Neuronal stem cell (in vitro differentiated cells): ENCODE data around the gene UFD1.

Source experiments
- DNase-seq: peaks from one replicate; pipeline ENCODE4 v3.0.0-alpha.2; 2013; ENCODE audit warnings: low spot score
- H2AFZ ChIP-seq: one replicate; pipeline ENCODE4 v1.6.1; 2013; ENCODE audit warnings: mild to moderate bottlenecking, low read length, inconsistent platforms
- H2AK5ac ChIP-seq: 2 replicates; pipeline ENCODE4 v1.6.1; 2013; ENCODE audit warnings: low read depth, mild to moderate bottlenecking, inconsistent platforms, low read length, moderate library complexity, mixed read lengths
- H2BK120ac ChIP-seq: 2 replicates; pipeline ENCODE4 v1.6.1; 2013; ENCODE audit warnings: low read depth, mild to moderate bottlenecking, inconsistent platforms, low read length, moderate library complexity, mixed read lengths
- H2BK12ac ChIP-seq: one replicate; pipeline ENCODE4 v1.6.1; 2013; ENCODE audit warnings: low read length, inconsistent platforms
- H2BK15ac ChIP-seq: 2 replicates; pipeline ENCODE4 v1.6.1; 2013; ENCODE audit warnings: mild to moderate bottlenecking, low read length, inconsistent platforms, mixed read lengths
- H2BK5ac ChIP-seq: one replicate; pipeline ENCODE4 v1.6.1; 2013; ENCODE audit warnings: inconsistent platforms, mild to moderate bottlenecking, low read length, moderate library complexity
- H3K14ac ChIP-seq: one replicate; pipeline ENCODE4 v1.6.1; 2013; ENCODE audit warnings: low read length, inconsistent platforms
- H3K18ac ChIP-seq: 2 replicates; pipeline ENCODE4 v1.6.1; 2013; ENCODE audit warnings: low read length, inconsistent platforms
- H3K23ac ChIP-seq: 2 replicates; pipeline ENCODE4 v1.6.1; 2013; ENCODE audit warnings: low read depth, mild to moderate bottlenecking, mixed read lengths, low read length, inconsistent platforms; ENCODE audit not compliant: poor library complexity
- H3K27ac ChIP-seq: replicated peaks from 3 replicates; pipeline ENCODE4 v1.5.1; 2013; ENCODE audit warnings: low read length, inconsistent platforms
- H3K27me3 ChIP-seq, 3 experiments: 2 replicates each; pipeline ENCODE4 v1.6.1; 2013; ENCODE audit warnings: low read length in 3 of 3, mild to moderate bottlenecking in 2 of 3, inconsistent platforms in 1 of 3, low read depth in 1 of 3, mixed read lengths in 1 of 3, moderate library complexity in 1 of 3; ENCODE audit not compliant: control insufficient read depth in 3 of 3, insufficient read depth in 3 of 3
- H3K36me3 ChIP-seq, 2 donors: replicated peaks in 1 of 2; 2 replicates each; pipeline ENCODE4 v1.6.1; 2013; ENCODE audit warnings: low read length in 2 of 2; ENCODE audit not compliant: control insufficient read depth in 2 of 2, insufficient read depth in 2 of 2
- H3K4ac ChIP-seq: 2 replicates; pipeline ENCODE4 v1.6.1; 2013; ENCODE audit warnings: inconsistent platforms, mild to moderate bottlenecking, low read length, moderate library complexity
- H3K4me1 ChIP-seq, 2 donors: 1 replicate in 1 of 2; 2 replicates in 1 of 2; pipeline ENCODE4 v1.6.1; 2013; ENCODE audit warnings: low read length in 2 of 2, low read depth in 1 of 2; ENCODE audit not compliant: control insufficient read depth in 2 of 2, insufficient read depth in 1 of 2
- H3K4me2 ChIP-seq: one replicate; pipeline ENCODE4 v1.6.1; 2013; ENCODE audit warnings: mild to moderate bottlenecking, low read length, inconsistent platforms; ENCODE audit not compliant: insufficient read depth, poor library complexity, severe bottlenecking
- H3K4me3 ChIP-seq, 2 donors: 2 replicates each; pipeline ENCODE4 v1.5.1; 2013; ENCODE audit warnings: low read length in 2 of 2, mild to moderate bottlenecking in 2 of 2, inconsistent platforms in 1 of 2, moderate library complexity in 1 of 2
- H3K79me1 ChIP-seq: one replicate; pipeline ENCODE4 v1.6.1; 2013; ENCODE audit warnings: low read depth, mild to moderate bottlenecking, inconsistent platforms, low read length, moderate library complexity
- H3K9ac ChIP-seq: one replicate; pipeline ENCODE4 v1.6.1; 2013; ENCODE audit warnings: mild to moderate bottlenecking, low read depth, low read length, inconsistent platforms; ENCODE audit not compliant: poor library complexity
- H3K9me3 ChIP-seq, 2 donors: replicated peaks in 1 of 2; 2 replicates each; pipeline versions ENCODE3 to v1.6.1; 2013; ENCODE audit warnings: low read length in 2 of 2, mild to moderate bottlenecking in 2 of 2, inconsistent platforms in 1 of 2, low read depth in 1 of 2, mixed read lengths in 1 of 2, moderate library complexity in 1 of 2; ENCODE audit not compliant: control insufficient read depth in 2 of 2, insufficient read depth in 1 of 2
- H4K8ac ChIP-seq: one replicate; pipeline ENCODE4 v1.6.1; 2013; ENCODE audit warnings: low read depth, mild to moderate bottlenecking, inconsistent platforms, low read length, moderate library complexity
- H4K91ac ChIP-seq: one replicate; pipeline ENCODE4 v1.6.1; 2013; ENCODE audit warnings: low read length, low read depth, mild to moderate bottlenecking, inconsistent platforms; ENCODE audit not compliant: poor library complexity
- WGBS, 2 donors: extraction: QIAGEN DNeasy Blood & Tissue Kit; methylation state at CpG; one replicate each; pipeline ENCODE4 v1.1.7; 2013; ENCODE audit warnings: missing lambda C conversion rate in 2 of 2, mixed read lengths in 1 of 2; ENCODE audit not compliant: insufficient read length in 2 of 2, insufficient replicate concordance in 1 of 2; ENCODE audit errors: extremely low coverage in 2 of 2; 5-methylcytosine and 5-hydroxymethylcytosine counted together

The UFD1 gene

DNA sequence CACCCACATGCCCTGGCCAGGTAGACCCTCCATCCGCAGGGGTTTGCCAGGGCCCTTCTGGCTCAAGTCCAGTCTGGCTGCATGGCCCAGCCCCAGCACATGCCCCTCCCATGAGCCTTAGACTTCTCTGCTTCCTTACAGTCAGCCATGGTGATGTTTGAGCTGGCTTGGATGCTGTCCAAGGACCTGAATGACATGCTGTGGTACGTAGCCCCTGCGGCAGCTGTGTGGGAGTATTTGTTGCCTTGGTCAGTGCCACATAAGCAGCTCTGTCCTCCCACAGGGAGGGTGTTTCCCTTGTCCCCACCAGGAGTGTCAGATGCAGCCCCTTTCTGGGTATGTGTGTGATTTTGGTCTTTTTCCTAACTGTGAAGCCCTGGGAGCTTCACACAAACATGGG lies 18.3 kb upstream of the UFD1 start:
- Histone ChIP-seq H2BK120ac (no peak overlapping the region), H3K4me3 (no peak overlapping the region), H2AK5ac (no peak overlapping the region), H3K23ac (no peak overlapping the region), H4K8ac (no peak overlapping the region), H2BK15ac (no peak overlapping the region), H3K4me1 (no peaks in the 10 kb centered on the region), H2AFZ (no peak overlapping the region), H3K27ac (no peak overlapping the region), H3K9me3 (peaks cover 0 to 2% of the 10 kb centered on the region in 2 donors), H2BK5ac (no peak overlapping the region), H4K91ac (no peak overlapping the region), H3K4me2 (no peak overlapping the region), H3K14ac (no peak overlapping the region), H3K36me3 (peaks cover 22 to 91% of the 10 kb centered on the region in 2 donors), H3K27me3 (no peaks in the 10 kb centered on the region), H3K4ac (no peak overlapping the region), H3K18ac (no peak overlapping the region), H3K79me1 (peaks cover 1% of the 10 kb centered on the region), H3K9ac (no peak overlapping the region), H2BK12ac (no peak overlapping the region)
- no CpG with 5 or more reads among the region's 3 CpGs for WGBS, 2 donors
- DNase-seq, result no peak

DNA sequence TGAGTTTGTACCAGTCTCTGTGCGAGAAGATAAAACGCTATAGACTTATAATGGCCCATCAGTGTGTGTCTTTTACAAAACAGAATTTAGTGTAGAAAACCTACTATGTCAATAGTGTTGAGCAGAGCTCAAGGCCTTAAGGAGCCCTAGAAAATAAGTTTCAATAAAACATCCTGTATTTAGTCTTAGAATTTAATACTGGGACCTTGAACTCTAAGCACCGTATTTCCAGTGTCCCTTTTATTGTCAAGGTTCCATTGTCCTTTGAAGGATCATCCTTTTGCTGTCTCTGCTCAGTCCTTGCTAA lies 17.3 kb upstream of the UFD1 start:
- no peak overlapping the region for H3K14ac ChIP-seq
- DNase-seq, result no peak
- H2BK12ac ChIP-seq, result no peak overlapping the region
- no peak overlapping the region for H3K23ac ChIP-seq
- H2AK5ac ChIP-seq, result no peak overlapping the region
- no peak overlapping the region for H4K8ac ChIP-seq
- peaks cover 1% of the 10 kb centered on the region for H3K79me1 ChIP-seq
- H3K18ac ChIP-seq, result no peak overlapping the region
- H3K27ac ChIP-seq, result no peak overlapping the region
- H2BK15ac ChIP-seq, result no peak overlapping the region
- no peaks in the 10 kb centered on the region for H3K27me3 ChIP-seq
- no peak overlapping the region for H2BK120ac ChIP-seq
- H3K9ac ChIP-seq, result no peak overlapping the region
- no peak overlapping the region for H2AFZ ChIP-seq
- WGBS, 2 donors, result no CpG with 5 or more reads among the region's 3 CpGs
- H3K4me3 ChIP-seq, result no peak overlapping the region
- peaks cover 0 to 2% of the 10 kb centered on the region in 2 donors for H3K9me3 ChIP-seq
- H2BK5ac ChIP-seq, result no peak overlapping the region
- H3K4ac ChIP-seq, result no peak overlapping the region
- H3K4me1 ChIP-seq, result no peaks in the 10 kb centered on the region
- no peak overlapping the region for H4K91ac ChIP-seq
- no peak overlapping the region for H3K4me2 ChIP-seq
- H3K36me3 ChIP-seq, result peaks cover 23 to 96% of the 10 kb centered on the region in 2 donors

DNA sequence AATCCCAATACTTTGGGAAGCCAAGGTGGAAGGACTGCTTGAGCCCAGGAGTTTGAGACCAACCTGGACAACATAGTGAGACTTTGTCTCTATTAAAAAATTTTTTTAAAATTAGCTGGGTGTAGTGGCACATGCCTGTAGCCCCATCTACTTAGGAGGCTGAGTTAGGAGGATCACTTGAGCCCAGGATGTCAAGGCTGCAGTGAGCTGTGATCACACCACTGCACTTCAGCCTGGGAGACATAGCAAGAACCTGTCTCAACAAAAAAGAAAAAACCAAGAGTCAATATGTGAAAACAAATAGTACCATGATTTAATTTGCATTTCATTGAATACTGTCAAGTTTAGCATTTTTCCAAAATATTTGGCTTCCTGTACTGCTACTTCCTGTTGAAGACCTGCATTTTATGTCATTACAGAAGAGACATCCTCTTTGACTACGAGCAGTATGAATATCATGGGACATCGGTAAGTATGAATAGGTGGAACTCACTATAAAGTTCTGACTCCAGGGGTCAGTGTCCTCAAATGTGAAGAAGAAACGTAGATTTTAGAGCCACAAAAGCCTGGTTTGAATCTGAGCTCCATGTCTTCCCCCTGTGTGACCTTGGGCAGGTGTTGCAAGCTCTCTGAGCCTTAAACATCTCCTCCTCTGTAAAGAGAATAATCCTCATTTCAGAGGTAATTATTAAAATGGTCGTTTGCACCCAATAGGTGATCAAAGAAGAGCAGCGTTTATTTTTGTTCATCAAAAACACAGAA lies 16.8 kb upstream of the UFD1 start:
- no peak overlapping the region for H4K91ac ChIP-seq
- no peaks in the 10 kb centered on the region for H3K27me3 ChIP-seq
- no peak overlapping the region for H2AK5ac ChIP-seq
- H2AFZ ChIP-seq, result no peak overlapping the region
- peaks cover 23 to 98% of the 10 kb centered on the region in 2 donors for H3K36me3 ChIP-seq
- no peak overlapping the region for H3K4me3 ChIP-seq
- no peak overlapping the region for H4K8ac ChIP-seq
- H3K27ac ChIP-seq, result no peak overlapping the region
- H2BK12ac ChIP-seq, result no peak overlapping the region
- no peak overlapping the region for H3K23ac ChIP-seq
- H3K9me3 ChIP-seq, result peaks cover 0 to 2% of the 10 kb centered on the region in 2 donors
- H3K9ac ChIP-seq, result no peak overlapping the region
- peaks cover 1% of the 10 kb centered on the region for H3K79me1 ChIP-seq
- no peaks in the 10 kb centered on the region for H3K4me1 ChIP-seq
- no peak overlapping the region for H2BK120ac ChIP-seq
- no CpG with 5 or more reads among the region's 5 CpGs for WGBS, 2 donors
- DNase-seq, result no peak
- no peak overlapping the region for H3K4me2 ChIP-seq
- no peak overlapping the region for H2BK15ac ChIP-seq
- no peak overlapping the region for H3K18ac ChIP-seq
- H2BK5ac ChIP-seq, result no peak overlapping the region
- no peak overlapping the region for H3K14ac ChIP-seq
- H3K4ac ChIP-seq, result no peak overlapping the region

DNA sequence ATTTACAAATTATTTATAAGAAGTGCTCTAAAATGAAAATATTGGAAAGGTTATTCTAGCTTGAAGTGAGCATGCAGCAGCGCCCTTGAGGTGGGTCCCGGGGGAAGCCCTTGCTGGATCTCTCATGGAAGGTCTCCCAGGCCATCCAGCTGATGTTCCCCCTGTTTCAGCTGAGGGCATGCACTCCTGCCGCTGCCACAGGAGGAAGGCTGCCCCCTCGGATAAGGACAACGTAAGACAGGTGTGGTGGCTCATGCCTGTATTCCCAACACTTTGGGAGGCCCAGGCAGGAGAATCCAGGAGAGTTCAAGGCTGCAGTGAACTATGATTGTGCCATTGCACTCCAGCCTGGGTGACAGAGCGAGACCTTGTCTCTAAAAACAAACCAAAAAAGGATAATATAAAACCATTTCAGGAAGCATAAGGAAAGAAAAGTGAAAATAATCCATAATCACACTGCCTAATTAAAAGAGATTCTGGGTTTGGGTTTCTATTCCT lies 15.7 kb upstream of the UFD1 start:
- no peak overlapping the region for H2BK120ac ChIP-seq
- no peak overlapping the region for H3K18ac ChIP-seq
- H4K8ac ChIP-seq, result no peak overlapping the region
- no peak overlapping the region for H2AFZ ChIP-seq
- H4K91ac ChIP-seq, result no peak overlapping the region
- H2BK15ac ChIP-seq, result no peak overlapping the region
- no peak overlapping the region for H3K14ac ChIP-seq
- H3K23ac ChIP-seq, result no peak overlapping the region
- peaks cover 0 to 2% of the 10 kb centered on the region in 2 donors for H3K9me3 ChIP-seq
- no peaks in the 10 kb centered on the region for H3K27me3 ChIP-seq
- H2BK12ac ChIP-seq, result no peak overlapping the region
- no CpG with 5 or more reads among the region's 6 CpGs for WGBS, 2 donors
- H3K4me1 ChIP-seq, result no peaks in the 10 kb centered on the region
- no peak overlapping the region for H2BK5ac ChIP-seq
- no peak overlapping the region for H3K4me2 ChIP-seq
- no peak overlapping the region for H3K27ac ChIP-seq
- H3K4ac ChIP-seq, result no peak overlapping the region
- no peak for DNase-seq
- peaks cover 23 to 96% of the 10 kb centered on the region in 2 donors for H3K36me3 ChIP-seq
- H2AK5ac ChIP-seq, result no peak overlapping the region
- H3K9ac ChIP-seq, result no peak overlapping the region
- H3K79me1 ChIP-seq, result peaks cover 1% of the 10 kb centered on the region
- H3K4me3 ChIP-seq, result peak overlapping the region in 1 of 2 donors; percentile 52
